HG02938 (cell line): Measurements from ENCODE around the gene FGD1.

Source experiments
- ATAC-seq: cut with Tn5 transposase; IDR thresholded peaks from one replicate; pipeline ENCODE4 v1.9.1; 2021; ENCODE audit warnings: mild to moderate bottlenecking, moderate library complexity; ENCODE audit not compliant: unreplicated experiment

Gene FGD1

DNA sequence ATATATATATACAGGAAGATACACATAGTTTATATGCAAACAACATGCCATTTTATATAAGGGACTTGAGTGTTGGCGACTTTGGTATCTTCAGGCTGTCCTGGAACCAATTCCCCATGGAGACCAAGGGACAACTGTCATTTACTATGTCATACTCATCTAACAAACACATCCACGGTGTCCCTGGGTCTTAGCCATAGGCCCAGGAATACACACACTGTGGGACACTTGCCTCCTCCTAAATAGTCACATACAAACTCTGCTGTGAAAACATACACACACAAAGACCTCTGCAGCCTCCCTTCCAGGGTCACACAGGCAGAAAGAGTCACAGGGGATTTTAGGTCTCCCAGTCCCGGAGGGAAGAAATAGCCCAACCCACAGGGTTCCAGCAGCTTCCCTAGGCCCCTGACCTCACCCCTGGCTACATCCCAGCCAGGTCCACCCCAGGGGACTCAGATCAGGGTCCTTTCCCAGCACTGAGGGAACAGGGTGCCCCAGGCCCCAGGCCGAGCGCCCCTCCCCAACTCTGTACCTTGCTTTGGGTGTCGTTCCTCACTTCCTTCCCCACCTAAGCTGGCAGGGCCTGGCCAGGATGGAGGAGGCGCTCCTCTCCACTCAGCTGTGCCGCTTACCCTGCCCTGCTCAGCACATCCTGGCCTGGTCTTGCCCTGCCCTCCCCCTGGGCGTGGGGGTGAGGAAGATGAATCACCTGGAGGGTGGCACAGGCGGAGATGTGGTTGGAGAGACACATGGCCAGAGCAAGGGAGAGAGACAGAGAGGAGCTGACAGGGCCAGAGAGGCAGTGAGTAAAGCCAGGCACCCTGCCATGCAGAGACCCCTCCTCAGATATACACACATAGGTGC lies 21.8 kb downstream of the FGD1 start:
- ATAC-seq: no peak

DNA sequence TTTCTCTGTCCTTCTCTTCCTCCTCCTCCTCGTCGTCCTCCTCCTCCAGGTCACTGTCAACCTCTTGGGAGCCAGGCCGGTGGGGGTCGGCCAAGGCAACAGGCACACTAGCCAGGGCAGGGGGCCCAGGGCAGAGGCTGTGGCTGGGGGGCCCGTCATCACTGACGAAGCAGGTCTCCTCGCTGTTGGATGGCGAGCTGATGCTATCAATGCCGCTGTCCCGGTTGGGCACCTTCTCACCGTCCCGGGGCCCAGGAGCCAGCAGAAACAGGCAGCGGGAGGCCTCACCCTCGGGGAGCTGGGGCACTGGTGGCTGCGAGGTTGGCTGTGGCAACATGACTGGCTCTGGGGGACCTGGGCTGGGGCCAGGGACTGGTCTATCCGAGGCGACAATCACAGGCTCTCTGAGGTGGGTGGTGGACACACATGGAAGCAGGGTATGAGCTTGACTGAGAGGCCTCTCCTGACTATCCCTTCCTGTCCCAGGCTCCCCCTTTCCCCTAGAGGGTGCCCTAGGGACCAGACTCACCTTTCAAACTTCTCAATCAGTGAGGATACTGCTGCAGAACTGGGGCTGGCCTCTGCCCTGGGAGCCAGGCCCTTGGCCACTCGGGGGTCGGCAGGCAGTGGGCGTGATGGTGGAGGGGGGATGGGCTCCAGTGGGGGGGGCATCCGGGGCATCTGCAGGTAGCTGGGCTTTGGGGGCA lies 25.8 kb downstream of the FGD1 start:
- no peak for ATAC-seq

DNA sequence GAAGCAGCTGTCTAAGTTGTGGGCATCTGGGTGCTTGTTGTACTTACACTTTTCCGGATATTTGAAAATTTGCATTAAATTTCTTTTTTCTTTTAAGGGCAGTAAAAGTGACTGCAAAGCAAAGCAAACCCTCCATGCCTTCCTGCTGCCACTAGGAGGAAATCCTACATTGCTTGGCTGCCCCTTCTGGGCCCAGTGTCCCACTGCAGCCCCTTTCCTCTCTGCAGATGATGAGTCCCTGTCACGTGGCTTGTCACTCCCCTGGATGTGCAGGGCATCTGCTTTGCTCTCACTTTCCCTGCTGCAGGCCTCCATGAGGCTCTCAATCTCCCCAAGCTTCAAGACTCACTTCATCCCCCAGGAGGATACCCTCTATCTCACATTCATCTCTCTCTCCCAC lies 43.1 kb downstream of the FGD1 start:
- ATAC-seq: no peak

DNA sequence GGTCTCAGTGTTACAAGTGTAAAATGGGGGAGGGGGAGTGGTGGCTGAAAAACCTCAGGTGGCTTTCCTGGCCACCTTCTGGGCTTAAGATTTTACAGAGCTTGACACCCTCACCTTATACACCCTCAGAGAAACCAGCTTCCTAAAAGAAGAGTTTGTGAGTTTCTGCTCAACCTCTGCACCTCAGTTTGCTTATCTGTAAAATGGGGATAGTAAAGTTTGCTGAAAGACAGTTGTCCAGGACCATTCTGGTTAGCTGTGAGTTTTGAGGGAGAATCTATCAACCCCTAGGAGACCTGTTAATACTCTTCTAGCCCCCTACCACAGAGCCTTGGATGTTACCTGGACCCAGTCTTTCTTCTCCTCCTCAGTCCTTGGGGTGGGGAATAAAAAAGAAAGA lies 46.1 kb downstream of the FGD1 start:
- no peak for ATAC-seq

DNA sequence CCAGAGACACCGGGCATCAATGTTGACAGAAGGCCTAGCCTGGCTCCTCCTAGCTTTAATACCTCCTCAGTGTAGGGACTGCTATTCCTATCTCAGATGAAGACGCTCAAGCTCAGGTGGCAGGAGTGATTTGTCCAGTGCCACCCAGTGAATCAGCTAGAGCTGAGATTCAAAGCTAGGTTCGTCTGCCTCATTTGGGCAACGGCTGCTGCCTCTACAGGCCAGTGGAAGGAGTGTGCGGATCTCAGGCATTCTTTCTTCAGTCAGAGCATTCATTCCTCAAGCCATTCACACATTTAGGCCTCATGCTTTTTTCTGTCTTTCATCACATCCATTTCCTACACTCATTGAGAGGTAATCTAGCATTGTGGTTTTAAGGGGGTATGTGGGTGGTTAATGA lies 48.6 kb downstream of the FGD1 start:
- ATAC-seq: no peak

DNA sequence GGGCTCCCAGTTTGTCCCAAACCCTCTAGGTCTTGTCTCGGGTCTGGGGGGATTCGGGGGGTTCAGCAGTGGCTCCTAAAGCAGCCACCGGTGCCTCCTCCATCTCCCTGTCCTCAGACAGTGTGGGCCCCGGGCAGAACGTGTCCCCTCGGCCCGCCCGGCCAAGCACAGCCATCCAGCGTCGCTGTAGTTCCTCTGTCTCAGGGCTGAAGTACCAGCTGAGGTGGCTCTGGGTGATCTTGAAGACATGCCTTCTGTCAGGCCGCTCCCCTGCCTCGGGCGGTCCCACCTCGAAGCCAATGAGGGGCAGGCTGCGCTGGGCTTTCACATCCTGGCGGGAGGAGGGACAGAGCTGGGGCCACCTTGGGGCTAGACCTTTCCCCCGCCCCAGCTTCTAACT lies 50.0 kb downstream of the FGD1 start:
- no peak for ATAC-seq

DNA sequence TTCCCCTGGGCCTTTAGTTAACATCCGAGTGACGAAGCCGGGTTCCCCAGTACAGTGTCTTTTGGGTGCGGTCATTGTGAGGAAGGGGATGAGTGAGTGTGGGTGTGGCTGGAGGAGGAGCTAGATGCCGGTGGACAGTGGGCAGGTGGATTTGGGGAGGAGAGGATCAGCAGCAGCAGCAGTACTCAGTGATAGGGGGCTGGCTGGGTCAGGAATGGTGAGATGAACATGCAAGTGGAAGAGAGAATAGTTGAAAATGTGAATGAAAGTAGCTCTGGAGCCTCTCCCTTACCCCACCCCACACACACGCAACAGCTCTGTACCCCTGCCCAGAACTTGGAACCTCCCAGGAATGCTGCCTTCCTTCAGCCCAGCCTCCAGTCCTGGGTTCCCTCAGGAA lies 51.3 kb downstream of the FGD1 start:
- no peak for ATAC-seq

DNA sequence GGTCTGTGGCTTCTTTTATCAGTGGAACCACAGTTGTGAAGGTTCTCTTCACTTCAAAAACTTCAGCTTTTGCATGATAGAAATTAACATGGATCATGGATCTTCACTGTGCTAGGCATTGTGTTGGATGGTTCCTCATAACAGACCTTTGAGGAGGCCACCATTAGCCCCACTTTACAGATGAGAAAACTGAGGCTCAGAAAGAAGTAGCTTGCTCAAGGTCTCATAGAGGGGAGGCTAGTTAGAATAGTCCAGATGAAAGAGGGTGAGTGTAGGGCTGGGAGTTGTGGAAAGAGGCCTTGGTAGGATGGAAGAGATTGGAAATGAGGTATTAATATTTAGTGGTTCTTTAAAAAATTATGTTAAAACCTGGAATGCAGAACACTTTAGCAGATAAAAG lies 53.2 kb downstream of the FGD1 start:
- ATAC-seq: no peak

DNA sequence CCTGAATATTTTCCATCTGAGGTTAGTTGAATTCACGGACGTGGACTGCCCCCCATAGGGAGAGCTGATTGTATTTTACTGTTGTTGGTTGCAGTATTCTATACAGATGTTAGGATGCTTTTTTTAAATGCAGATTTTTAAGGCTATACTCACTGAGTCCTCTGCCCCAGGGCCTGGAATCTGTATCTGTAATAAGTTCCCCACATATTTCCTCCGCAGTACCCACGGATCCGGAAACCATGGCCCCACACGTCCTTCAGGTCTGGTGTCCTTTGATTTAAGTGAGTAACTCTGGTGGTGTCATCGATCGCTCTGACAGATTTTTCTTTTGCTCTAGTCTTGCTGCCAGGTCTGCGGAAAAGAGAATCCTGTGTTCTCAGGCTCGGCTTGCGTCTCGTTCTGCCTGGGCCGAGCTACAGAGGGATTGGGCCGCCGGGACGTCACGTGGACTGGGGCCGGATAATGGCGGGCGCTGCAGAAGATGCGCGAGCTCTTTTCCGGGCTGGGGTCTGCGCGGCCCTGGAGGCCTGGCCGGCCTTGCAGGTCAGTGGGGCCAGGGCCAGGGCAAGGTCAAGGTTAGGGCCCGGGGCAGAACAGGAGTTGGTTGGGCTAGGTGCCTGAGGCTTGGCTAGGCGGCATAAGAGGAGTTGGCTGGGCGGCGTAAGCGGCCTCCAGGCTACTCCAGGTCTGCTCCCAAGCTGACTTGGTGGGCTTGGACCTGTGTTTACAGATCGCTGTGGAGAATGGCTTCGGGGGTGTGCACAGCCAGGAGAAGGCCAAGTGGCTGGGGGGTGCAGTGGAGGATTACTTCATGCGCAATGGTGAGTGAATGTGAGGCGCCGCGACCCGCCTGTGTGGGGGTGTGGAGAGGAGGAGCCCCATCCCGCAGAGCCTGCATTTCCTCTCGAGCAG lies 55.8 kb downstream of the FGD1 start, which contains the start of gene TSR2:
Gene TSR2, plus strand, starts transcription at position 445 of the 912 bp plus-strand sequence. Its CDS starts 18 bp downstream, at position 463.
- ATAC-seq: peak; percentile 96

DNA sequence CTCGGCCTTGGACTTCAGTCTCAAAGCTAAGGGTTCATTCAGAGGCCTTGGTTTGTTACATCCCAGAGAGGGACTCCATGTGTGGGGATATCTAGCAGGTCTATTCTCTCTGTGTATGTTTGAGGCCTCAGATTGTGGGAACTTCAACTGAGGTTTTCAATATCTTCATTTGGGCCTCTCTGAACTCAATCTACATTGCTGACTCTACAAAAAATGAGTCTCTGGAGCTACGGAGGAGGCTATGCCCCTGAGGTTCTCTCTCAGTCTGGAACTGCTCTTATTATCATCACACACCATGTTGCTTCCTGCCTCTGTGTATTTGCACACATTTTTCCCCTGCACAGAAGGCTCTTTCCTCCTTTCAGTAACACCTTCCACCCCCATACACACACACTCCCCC lies 60.9 kb downstream of the FGD1 start:
- ATAC-seq: no peak

DNA sequence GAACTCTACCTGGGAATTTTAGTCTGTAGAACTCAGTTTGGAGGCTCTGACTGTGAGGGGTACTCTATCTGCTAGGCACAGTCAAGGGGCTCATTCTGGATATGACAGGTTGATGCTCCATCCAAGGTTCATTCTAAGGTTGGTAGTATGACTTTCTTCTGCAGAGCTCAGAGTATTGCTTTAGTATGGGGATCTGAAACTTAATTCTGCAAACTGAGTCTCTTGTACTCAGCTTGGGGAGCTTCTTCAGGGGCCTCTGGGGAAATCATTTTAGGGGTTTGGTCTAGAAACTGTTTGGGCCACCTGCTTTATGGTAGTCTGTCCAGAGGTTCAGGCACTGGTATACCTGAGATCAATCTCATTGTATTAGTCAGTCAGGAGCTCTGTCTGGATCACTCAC lies 65.5 kb downstream of the FGD1 start:
- ATAC-seq: no peak

DNA sequence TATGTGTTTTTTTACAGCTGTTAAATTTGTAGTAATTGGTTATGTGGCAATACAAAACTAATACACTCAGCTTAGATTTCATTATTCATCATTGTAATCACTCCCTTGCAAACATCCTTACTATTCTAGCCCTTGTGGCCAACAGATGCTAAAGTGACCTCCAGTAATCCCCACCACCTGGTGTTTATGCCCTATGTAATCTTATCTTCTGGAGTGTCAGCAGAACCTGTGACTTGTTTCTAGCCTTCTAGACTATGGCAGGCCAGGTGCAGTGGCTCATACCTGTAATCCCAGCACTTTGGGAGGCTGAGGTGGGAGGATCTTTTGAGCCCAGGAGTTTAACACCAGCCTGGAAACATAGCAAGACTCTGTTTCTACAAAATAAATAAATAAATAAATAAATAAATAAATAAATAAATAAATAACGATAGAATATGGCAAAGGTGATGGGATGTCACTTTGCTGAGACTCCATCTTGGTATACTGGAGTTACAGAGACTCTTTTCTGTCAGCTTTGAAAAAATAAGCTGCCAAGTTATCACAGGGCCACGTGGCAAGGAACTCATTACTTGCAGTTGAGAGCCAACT lies 68.1 kb downstream of the FGD1 start:
- no peak for ATAC-seq

DNA sequence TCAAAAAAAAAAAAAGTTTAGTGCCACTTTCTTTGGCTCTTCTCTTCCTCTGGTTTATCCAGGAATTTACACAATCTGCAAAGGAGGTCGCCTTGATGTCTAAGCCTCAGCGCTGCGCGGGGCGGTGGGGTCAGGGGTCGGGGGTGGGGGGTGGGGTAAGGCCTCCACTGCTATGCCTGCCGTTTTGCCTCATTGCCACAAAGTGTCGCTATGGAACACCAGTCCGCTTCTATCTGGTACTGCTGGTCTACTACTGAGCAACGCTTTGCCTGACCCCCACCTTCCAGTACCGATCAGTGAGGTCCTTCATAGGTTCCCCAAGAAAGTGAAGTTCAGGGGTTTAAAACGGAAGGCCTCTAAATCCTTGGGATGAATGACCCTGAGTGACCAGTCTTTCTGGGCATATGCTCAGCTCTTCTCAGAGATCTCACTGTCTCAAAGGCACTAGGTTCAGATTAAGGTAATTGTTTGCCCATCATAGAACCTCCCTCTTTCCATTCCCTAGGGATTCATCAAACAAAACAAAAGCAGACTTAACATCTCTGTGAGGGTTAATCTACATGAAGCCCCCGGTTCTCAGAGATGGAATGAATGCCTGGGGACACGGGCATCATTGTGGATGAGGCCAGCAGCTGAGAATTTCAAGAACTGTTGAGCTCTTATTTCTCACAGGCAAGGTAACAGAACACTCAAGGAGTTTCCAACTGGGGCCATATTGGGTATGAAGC lies 72.7 kb downstream of the FGD1 start:
- ATAC-seq: no peak

DNA sequence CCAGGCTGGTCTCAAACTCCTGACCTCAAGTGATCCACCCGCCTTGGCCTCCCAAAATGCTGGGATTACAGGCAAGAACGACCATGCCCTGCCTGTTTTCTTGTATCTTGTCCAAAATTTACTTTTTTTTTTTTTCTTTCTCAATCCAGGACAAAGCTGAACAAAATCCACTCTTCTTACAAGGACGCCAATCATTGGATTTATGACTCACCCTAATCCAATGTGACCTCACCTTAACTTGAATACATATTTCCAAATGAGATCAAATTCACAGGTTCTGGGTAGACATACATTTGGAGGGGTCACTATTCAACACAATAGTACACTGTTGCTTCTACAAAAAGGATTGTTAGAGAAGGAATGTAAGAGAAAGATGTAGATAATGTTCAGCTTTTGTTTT lies 73.9 kb downstream of the FGD1 start:
- no peak for ATAC-seq

DNA sequence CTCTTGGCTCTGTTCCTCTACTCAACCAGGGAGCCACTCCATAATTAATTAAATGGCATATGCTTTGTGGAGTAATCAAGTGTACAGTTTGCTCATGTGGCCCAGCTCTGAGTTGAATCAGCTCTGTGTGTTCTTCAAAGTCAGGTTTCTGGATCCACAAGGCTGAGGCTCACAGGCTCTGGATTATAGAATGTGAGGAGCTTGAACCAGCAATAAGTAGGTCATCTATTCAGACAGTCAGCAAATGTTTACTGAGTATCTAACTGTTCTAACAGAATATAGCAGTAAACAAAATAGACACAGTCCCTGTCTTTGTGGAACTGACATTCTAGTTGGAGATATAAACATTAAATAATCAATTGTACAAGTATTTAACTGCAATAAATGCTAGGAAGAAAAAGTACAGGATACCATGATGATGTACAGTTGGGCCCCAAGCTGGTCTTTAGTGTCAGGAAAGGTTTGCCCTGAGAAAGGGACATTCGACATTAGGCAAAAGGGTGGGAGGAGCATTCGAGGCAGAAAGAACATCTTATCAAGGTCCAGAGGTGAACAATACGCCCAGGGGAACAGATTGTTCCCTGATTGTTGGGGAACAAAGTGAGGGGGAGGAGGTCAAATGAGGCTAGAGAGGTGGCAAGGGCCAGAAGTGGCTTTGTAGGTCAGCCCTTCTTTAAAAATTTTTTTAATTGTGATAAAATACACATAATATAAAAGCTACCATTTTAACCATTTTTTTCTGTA lies 76.3 kb downstream of the FGD1 start:
- no peak for ATAC-seq

DNA sequence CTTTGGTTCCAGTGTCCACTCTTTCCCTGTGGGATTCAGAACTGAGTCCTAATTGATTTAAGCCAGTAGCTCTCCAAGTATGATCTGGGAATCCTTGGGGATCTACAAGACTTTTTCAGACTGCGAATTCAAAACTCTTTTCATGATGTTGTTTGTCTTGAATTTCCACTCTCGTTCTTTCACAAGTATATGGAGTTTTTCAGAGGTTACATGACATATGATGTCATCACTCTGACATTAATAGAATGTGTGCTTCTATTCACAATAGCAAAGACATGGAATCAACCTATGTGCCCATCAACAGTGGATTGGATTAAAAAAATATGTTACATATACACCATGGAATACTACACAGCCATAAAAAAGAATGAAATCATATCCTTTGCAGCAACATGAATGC lies 79.1 kb downstream of the FGD1 start:
- ATAC-seq: no peak

DNA sequence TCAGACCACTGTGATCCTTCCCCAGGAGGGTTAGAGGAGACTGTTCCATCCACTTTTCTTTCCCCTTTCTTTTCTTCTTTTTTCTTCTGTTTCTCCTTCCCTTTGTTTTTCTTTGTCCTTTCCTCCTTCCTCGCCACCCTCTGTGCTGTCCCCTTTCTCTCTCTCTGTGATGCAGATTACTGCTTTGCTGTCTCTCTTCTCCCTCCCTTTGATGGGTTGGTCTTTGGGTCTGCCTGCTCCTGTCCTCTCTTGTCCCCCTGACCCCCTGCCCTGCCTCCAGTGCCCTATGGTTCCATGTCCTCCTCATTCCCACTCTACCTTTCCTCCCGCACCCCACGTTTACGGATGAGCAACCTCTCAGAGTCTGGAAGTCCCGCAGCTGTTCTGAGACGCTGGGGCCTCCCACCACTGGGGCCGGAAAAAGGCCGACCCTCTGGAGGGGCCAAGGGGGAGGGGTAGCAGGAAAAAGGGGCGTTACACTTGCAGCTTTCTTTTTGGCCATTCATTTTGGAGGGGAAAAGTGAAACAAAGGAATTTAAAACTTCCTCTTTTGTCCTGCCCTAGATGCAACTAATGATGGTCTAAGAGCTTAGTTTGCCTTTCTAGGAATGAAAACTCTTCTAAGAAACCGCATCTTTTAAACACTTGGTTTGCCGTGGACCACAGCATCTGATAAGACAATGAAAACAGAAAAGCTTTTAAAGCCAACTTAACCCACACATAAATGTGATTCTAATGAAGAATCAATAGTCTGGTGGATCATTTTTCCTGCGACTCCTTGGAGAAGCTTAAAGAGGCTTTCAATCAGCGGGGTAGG lies 80.3 kb downstream of the FGD1 start:
- no peak for ATAC-seq

DNA sequence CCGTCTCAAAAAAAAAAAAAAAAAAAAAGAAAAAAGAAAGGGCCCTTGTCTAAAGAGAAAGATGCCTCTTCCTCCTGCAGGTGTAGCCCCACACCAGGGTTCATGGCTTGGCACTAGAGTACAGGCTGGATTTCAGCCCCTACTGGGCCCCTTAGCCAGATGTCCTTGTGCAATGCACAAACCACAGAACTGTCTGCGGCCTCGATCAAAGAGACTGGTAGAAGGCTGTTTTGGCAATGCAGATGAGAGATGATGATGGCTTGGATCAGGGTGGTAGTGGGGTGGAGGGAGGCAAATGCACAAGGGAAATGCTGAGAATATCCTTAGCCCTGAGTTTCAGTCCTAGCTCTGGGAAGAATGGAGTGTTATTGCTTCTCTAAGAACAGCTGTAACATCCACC lies 82.3 kb downstream of the FGD1 start:
- ATAC-seq: no peak

DNA sequence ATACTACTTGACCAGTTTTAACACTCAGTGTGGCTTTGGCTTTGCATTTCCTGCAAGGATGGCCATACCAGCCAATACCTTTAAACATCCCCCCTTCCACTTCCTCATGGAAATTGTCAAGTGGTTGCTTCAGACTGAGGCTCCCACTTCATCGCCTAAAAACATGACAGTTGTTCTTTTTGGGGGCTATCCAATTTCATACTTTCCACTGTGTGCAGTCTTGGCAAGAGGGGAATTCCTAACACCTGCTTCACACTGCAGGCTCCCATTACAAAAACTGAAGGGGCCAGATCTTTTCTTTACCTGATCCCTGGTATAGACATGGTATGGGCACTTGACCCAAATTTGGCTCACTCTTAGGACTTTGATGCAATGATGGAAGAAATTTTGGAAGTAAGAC lies 84.3 kb downstream of the FGD1 start:
- no peak for ATAC-seq
